Epithelial cell of esophagus (primary cell): ENCODE results near the gene FBXL16.

Source experiments
- DNase-seq: peaks from one replicate; pipeline ENCODE4 v3.0.0; 2010; ENCODE audit warnings: low read depth
- H3K4me3 ChIP-seq: 2 replicates; pipeline ENCODE4 v1.5.1; 2011; ENCODE audit warnings: mild to moderate bottlenecking, low read length, control low read depth
- TF ChIP-seq, protein P1 (sequence below): IDR thresholded peaks from 2 replicates; pipeline ENCODE4 v1.5.1; 2011; ENCODE audit warnings: low read depth, mild to moderate bottlenecking, low read length, control low read depth, inconsistent platforms; ENCODE audit not compliant: insufficient read depth; ENCODE audit errors: missing control alignments

Gene FBXL16

DNA sequence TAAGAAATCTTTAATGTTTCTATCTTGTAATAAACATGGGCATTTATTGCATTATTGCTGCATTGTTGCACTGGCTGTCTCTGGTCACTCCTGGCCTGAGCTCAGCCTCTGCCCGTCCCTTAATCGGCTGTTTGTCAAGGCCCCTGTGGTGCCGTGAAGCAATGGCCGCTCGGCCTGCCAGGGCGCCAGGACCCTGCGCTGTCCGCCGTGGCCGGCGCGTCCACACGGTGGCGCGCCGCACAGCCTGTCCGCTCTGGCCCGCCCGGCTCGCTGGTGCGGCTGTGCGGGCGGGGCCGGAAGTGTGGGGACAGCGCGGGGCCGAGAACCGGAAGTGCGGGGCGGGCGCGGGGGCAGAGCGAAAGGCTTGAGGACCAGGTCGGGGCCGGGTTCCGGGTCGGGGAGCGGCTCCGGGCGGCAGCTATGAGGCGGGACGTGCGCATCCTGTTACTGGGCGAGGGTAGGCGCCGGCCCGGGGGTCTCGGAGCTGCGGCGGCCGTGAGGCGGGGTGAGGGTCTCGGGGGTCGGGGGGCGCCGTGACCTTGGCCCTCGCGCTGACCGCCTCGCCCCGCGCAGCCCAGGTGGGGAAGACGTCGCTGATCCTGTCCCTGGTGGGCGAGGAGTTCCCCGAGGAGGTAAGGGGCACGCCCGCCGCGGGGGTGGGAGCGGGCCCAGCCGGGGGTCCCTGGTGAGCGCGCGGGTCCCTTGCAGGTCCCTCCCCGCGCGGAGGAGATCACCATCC, 37.7 kb downstream of the FBXL16 start, which contains the start of gene RHOT2:
Gene RHOT2, plus strand, starts transcription at position 353 of the 739 bp plus-strand sequence. Its CDS starts 68 bp downstream, at position 421.
- DNase-seq: peak; percentile 94
- TF ChIP-seq, protein P1, sequence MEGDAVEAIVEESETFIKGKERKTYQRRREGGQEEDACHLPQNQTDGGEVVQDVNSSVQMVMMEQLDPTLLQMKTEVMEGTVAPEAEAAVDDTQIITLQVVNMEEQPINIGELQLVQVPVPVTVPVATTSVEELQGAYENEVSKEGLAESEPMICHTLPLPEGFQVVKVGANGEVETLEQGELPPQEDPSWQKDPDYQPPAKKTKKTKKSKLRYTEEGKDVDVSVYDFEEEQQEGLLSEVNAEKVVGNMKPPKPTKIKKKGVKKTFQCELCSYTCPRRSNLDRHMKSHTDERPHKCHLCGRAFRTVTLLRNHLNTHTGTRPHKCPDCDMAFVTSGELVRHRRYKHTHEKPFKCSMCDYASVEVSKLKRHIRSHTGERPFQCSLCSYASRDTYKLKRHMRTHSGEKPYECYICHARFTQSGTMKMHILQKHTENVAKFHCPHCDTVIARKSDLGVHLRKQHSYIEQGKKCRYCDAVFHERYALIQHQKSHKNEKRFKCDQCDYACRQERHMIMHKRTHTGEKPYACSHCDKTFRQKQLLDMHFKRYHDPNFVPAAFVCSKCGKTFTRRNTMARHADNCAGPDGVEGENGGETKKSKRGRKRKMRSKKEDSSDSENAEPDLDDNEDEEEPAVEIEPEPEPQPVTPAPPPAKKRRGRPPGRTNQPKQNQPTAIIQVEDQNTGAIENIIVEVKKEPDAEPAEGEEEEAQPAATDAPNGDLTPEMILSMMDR: peak; percentile 33
- peak within 1 kb of the TSS; percentile 76 for H3K4me3 ChIP-seq

DNA sequence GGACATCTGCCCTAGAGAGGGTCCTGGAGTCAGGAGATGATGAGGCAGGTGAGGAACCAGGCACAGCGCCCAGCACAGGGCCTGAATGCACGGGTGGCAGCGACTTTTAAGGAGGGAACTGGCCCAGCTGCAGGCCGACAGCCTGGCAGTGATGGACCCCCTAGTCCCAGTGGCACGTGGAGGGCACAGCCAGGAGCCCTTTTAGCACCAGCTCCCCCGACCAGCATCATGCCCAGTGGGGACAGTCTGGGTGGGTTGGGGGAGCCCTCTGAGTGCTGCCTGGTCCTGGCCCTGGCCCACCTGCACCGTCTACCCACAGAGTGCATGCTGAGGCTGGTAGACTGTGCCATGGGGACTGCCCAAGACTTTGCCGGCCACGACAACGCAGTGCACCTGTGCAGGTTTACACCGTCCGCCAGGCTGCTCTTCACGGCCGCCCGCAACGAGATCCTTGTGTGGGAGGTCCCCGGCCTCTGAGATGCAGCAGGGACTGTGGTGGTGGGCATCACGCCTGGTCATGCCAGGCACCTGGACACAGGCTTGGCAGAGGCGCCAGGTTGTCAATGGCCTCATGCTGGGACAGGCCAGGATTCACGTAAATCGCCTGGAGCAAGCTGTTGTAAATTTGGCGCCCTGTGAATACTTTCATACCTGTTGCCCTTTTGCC, 38.4 kb downstream of the FBXL16 start:
- TF ChIP-seq, protein P1: no peak
- H3K4me3 ChIP-seq: no peak overlapping the region
- no peak for DNase-seq

DNA sequence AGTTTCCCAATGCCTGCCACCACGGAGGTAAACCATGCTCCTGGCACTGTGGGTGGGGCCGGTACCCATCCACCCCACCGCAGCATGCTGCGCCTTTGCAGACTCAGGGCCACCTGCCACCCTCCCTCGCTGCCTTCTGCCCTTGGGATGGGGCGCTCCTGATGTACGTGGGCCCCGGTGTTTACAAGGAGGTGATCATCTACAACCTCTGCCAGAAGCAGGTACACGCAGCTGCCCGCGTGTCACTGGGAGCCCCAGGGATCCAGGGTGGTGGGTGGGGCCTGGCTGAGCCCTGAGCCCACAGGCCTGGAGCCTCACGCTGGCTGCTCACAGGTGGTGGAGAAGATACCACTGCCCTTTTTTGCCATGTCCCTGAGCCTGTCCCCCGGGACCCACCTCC, 39.0 kb downstream of the FBXL16 start:
- TF ChIP-seq, protein P1: no peak
- H3K4me3 ChIP-seq: no peak overlapping the region
- DNase-seq: no peak

DNA sequence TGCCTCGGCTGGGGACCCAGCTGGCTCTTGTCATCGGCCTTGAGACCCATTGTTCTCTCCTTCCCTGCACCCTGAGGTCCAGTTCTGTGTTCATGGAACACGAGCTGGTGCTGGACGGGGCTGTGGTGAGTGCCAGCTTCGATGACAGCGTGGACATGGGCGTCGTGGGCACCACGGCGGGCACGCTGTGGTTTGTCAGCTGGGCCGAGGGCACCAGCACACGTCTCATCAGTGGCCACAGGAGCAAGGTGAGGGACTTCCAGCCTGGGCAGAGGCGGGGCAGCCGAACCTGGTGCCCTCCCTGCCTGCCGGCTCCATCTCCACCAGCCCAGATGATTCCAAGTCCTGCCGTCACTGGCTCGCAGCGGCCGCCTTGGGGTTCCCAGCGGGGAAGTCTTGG, 43.0 kb downstream of the FBXL16 start:
- H3K4me3 ChIP-seq: no peak overlapping the region
- DNase-seq: no peak
- TF ChIP-seq, protein P1: no peak

DNA sequence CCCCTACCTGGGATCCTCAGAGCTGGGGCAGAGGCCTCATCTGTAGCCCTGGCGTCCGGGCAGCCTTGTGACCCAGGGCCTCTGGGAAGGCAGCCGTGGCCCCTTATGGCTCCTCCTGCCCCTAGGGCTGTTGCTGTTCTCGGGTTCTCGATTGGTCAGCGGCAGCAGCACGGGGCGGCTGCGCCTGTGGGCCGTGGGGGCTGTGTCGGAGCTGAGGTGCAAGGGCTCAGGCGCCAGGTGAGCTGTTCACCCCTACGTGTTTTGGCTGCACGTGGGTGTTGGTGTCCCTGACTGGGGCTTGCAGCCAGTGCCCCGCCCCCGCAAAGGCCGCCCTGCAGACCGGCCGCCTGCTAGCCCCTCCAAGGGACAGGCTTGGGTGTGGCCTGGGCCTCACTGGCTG, 43.5 kb downstream of the FBXL16 start:
- TF ChIP-seq, protein P1: no peak
- H3K4me3 ChIP-seq: no peak overlapping the region
- DNase-seq: no peak

DNA sequence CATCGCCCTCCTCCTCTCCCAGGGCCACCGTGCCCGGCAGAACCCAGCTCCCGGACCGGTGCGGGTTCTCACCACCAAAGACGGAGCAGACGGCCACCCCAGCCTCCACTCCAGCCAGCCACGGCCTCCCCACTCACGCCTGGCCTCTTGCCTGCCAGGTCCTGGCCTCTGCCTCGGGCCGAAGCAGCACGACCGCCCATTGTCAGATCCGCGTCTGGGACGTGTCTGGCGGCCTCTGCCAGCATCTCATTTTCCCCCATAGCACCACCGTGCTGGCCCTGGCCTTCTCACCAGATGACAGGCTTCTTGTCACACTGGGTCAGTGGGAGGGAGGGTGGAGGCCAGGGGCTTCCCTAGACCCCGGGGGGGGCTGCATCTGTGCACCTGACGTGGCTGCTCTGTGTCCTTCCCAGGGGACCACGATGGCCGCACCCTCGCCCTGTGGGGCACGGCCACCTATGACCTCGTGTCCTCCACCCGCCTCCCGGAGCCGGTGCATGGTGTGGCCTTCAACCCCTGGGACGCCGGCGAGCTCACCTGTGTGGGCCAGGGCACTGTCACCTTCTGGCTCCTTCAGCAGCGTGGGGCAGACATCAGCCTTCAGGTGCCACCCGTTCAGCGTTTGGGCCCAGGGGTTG, 44.3 kb downstream of the FBXL16 start:
- TF ChIP-seq, protein P1: no peak
- H3K4me3 ChIP-seq: no peak overlapping the region
- DNase-seq: no peak
